Measurements from ENCODE around the gene P2RY11. TPM values are rescaled to one million over a fixed set of nuclear protein-coding genes. Genes with fewer than 3 reads are reported as not detected.
A peak's percentile ranks its signal among the peaks of the same experiment; 100 is the strongest.

The P2RY11 gene
- total RNA-seq, 4 donors from 2014 or later: 2.9 to 9.2 (median 5.8) TPM

DNA sequence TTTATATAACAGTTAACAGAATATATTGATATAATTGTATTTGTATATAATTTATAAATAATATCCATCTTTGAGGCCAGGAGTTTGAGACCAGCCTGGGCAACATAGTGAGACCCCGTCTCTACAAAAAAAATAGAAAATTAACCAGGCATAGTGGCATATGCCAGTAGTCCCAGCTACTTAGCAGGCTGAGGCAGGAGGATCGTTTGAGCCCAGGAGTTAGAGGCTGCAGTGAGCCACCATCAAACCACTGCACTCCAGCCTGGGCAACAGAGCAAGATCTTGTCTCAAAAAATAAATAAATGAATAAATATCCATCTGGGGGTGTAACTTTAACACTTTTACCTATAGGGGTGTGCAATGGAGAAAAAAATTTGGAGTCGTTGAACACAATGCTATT, 26.7 kb upstream of the P2RY11 start:
- TF ChIP-seq POLR2A (IDR thresholded peaks at IDR 0.05) (no peak), CTCF (IDR thresholded peaks at IDR 0.05) (no peak)
- intact Hi-C loops (cut with DNase I): no loop called here
- peaks cover 0 to 10% (median 9%) of the 10 kb centered on the region in 3 donors for H3K36me3 ChIP-seq
- H3K4me1 ChIP-seq: peaks cover 4 to 31% (median 17%) of the 10 kb centered on the region in 3 donors
- no peaks in the 10 kb centered on the region for H3K9me3 ChIP-seq
- DNase-seq: no peak
- no peak overlapping the region for H3K4me3 ChIP-seq
- H3K27ac ChIP-seq: no peak overlapping the region
- WGBS, 2 donors: 64 to 78% methylated on average over 3 of the region's 3 CpGs
- no peaks in the 10 kb centered on the region for H3K27me3 ChIP-seq

GRCh38 chr19:10085641-10086590, 25.6 kb upstream of the P2RY11 start, which contains the start of gene SHFL:
SHFL (plus strand) TSS chr19:10086317; CDS start chr19:10086428, 111 bp downstream.
- Histone ChIP-seq H3K4me3 (peak within 1 kb of the TSS; percentile 89 to 99 (median 99)), H3K36me3 (peaks cover 0 to 21% (median 10%) of the 10 kb centered on the region in 3 donors), H3K9me3 (no peaks in the 10 kb centered on the region), H3K27me3 (no peaks in the 10 kb centered on the region), H3K4me1 (peaks cover 4 to 24% (median 17%) of the 10 kb centered on the region in 3 donors), H3K27ac (peak within 1 kb of the TSS; percentile 89 to 94 (median 91))
- TF ChIP-seq CTCF (IDR thresholded peaks at IDR 0.05) (peak in 1 of 6 experiments; percentile 8), POLR2A (IDR thresholded peaks at IDR 0.05) (peak in 1 of 4 donors; percentile 35)
- intact Hi-C loops (cut with DNase I): no loop called here
- 10 to 24% methylated on average over 11 to 26 of the region's 81 CpGs for WGBS, 2 donors
- DNase-seq: no peak

- no CpG with 5 or more reads among the region's 43 CpGs for WGBS, 2 donors
- intact Hi-C loops (cut with DNase I): no loop called here
- Histone ChIP-seq H3K27me3 (no peaks in the 10 kb centered on the region), H3K4me3 (peak overlapping the region; percentile 89 to 99 (median 99)), H3K36me3 (peaks cover 0 to 29% (median 10%) of the 10 kb centered on the region in 3 donors), H3K9me3 (no peaks in the 10 kb centered on the region), H3K4me1 (peaks cover 4 to 24% (median 17%) of the 10 kb centered on the region in 3 donors), H3K27ac (peak overlapping the region; percentile 89 to 94 (median 91))
- TF ChIP-seq CTCF (IDR thresholded peaks at IDR 0.05) (no peak), POLR2A (IDR thresholded peaks at IDR 0.05) (no peak)
- no peak for DNase-seq
Measured at GRCh38 chr19:10086591-10087192, 24.8 kb upstream of the P2RY11 start.

GRCh38 chr19:10087296-10088061, 24.0 kb upstream of the P2RY11 start:
- peaks cover 0 to 37% (median 10%) of the 10 kb centered on the region in 3 donors for H3K36me3 ChIP-seq
- no peak for TF ChIP-seq CTCF (IDR thresholded peaks at IDR 0.05)
- no peak for TF ChIP-seq POLR2A (IDR thresholded peaks at IDR 0.05)
- 86 to 90% methylated on average over 10 to 18 of the region's 18 CpGs for WGBS, 2 donors
- peak overlapping the region; percentile 89 to 94 (median 91) for H3K27ac ChIP-seq
- peak overlapping the region; percentile 89 to 99 (median 99) for H3K4me3 ChIP-seq
- no peaks in the 10 kb centered on the region for H3K27me3 ChIP-seq
- peaks cover 4 to 24% (median 17%) of the 10 kb centered on the region in 3 donors for H3K4me1 ChIP-seq
- no peaks in the 10 kb centered on the region for H3K9me3 ChIP-seq
- intact Hi-C loops (cut with DNase I): no loop called here
- DNase-seq: no peak

Data from esophagus squamous epithelium (tissue), 5 donors.